MG63 (cell line): ENCODE data around the gene RABGAP1L. TPM values are rescaled to one million over a fixed set of nuclear protein-coding genes. Genes with fewer than 3 reads are reported as not detected.

ENCODE experiments used
- DNase-seq: peaks from one replicate; pipeline ENCODE4 v3.0.0-alpha.2; 2020
- H3K27me3 ChIP-seq: fragments of 250-450 bp; sonication (Bioruptor Pico); 2 replicates; pipeline ENCODE4 v1.5.1; 2020; ENCODE audit warnings: mild to moderate bottlenecking, moderate library complexity
- H3K36me3 ChIP-seq: fragments of 250-450 bp; sonication (Bioruptor Pico); 2 replicates; pipeline ENCODE4 v1.5.1; 2020; ENCODE audit warnings: mild to moderate bottlenecking, moderate library complexity
- H3K4me3 ChIP-seq: fragments of 250-450 bp; sonication (Bioruptor Pico); 2 replicates; pipeline ENCODE4 v1.5.1; 2020; ENCODE audit warnings: mild to moderate bottlenecking, moderate library complexity
- H3K9me3 ChIP-seq: fragments of 250-450 bp; sonication (Bioruptor Pico); 2 replicates; pipeline ENCODE4 v1.5.1; 2020; ENCODE audit warnings: mild to moderate bottlenecking, moderate library complexity
- total RNA-seq: library from RNA; depleted of rRNA; stranded (reverse); fragments of >200 nt; shearing (Covaris generic); gene quantifications from 2 replicates; pipeline ENCODE4 v1.2.3, GENCODE V29; 2014; ENCODE audit warnings: low replicate concordance

Gene RABGAP1L
- total RNA-seq, 1 experiment from 2014 or later, result 14.8 TPM

GRCh38 chr1:174960362-174960761 lies 801.0 kb downstream of the RABGAP1L start:
- H3K9me3 ChIP-seq, result no peaks in the 10 kb centered on the region
- H3K36me3 ChIP-seq, result no peaks in the 10 kb centered on the region
- H3K27me3 ChIP-seq, result no peaks in the 10 kb centered on the region
- no peak overlapping the region for H3K4me3 ChIP-seq
- no peak for DNase-seq

DNA sequence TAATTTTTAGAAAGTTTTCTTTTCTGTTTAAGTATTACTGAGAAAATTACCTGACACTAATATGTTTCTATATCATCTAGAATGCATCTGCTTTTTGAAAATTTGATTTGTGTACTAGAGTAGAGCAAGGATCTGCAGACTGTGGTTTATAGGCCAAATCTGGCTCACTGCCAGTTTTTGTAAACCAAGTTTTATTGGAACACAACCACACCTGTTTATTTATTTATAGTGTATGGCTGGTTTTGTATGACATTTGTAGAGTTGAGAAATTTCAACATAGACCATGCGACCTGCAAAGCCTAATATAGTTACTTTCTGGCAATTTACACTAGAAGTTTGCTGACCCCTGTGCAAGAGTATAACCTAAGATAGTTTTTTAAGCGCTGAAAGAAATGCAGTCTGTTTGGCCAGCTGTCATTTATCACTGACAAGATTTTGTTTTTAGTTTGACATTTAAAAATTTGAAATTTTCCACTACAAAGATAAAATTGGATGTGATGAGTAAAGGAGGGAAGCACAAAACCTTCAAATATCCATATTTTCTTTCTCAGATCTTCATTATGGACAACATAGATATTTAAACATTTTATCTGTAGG lies 804.3 kb downstream of the RABGAP1L start:
- no peaks in the 10 kb centered on the region for H3K36me3 ChIP-seq
- DNase-seq, result no peak
- no peaks in the 10 kb centered on the region for H3K9me3 ChIP-seq
- H3K27me3 ChIP-seq, result no peaks in the 10 kb centered on the region
- no peak overlapping the region for H3K4me3 ChIP-seq

- H3K4me3 ChIP-seq, result no peak overlapping the region
- DNase-seq, result no peak
Observed at GRCh38 chr1:174964261-174964971, 805.1 kb downstream of the RABGAP1L start.

GRCh38 chr1:174964972-174965361 lies 805.6 kb downstream of the RABGAP1L start:
- Histone ChIP-seq H3K36me3 (no peaks in the 10 kb centered on the region), H3K4me3 (no peak overlapping the region), H3K27me3 (no peaks in the 10 kb centered on the region), H3K9me3 (no peaks in the 10 kb centered on the region)
- no peak for DNase-seq

More at GRCh38 chr1:174964261-174964971, 805.1 kb downstream of the RABGAP1L start:
- Histone ChIP-seq H3K9me3 (no peaks in the 10 kb centered on the region), H3K27me3 (no peaks in the 10 kb centered on the region), H3K36me3 (no peaks in the 10 kb centered on the region)

DNA sequence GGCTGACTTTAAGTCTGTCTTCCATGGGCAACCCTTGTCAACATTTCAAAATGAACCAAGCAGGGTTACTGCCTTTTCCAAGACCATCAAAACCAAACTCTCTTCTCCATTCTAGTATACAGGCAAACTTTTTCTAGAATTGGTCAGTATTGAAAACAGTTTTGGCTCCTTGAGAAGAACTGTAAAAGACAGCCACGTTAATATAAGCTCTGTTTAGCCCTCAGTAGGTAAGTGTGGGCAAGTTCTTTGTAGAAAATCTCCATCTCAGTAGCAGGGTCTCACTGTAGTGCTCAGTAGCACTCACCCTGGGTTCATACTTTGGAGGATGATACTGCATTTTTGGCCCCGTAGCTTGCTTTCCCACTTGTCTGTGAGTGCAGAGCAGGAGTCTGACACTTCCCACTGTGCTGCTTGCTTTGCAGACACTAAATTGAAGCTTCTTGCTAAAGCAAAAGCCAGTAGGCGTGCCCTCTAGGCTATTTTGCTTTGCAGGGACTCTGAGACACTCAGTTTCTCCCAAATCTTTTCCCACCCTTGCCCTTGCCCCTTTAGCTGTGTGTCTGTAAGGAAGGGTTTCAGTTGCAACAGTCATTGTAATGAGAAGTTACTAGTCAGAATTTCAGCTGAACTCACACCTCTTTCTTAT lies 806.2 kb downstream of the RABGAP1L start:
- DNase-seq, result no peak

GRCh38 chr1:174966008-174966572 lies 806.8 kb downstream of the RABGAP1L start:
- Histone ChIP-seq H3K9me3 (no peaks in the 10 kb centered on the region), H3K27me3 (no peaks in the 10 kb centered on the region), H3K4me3 (no peak overlapping the region), H3K36me3 (no peaks in the 10 kb centered on the region)
- no peak for DNase-seq

More for the DNA sequence above, 806.2 kb downstream of the RABGAP1L start:
- Histone ChIP-seq H3K36me3 (no peaks in the 10 kb centered on the region), H3K27me3 (no peaks in the 10 kb centered on the region), H3K9me3 (no peaks in the 10 kb centered on the region), H3K4me3 (no peak overlapping the region)

DNA sequence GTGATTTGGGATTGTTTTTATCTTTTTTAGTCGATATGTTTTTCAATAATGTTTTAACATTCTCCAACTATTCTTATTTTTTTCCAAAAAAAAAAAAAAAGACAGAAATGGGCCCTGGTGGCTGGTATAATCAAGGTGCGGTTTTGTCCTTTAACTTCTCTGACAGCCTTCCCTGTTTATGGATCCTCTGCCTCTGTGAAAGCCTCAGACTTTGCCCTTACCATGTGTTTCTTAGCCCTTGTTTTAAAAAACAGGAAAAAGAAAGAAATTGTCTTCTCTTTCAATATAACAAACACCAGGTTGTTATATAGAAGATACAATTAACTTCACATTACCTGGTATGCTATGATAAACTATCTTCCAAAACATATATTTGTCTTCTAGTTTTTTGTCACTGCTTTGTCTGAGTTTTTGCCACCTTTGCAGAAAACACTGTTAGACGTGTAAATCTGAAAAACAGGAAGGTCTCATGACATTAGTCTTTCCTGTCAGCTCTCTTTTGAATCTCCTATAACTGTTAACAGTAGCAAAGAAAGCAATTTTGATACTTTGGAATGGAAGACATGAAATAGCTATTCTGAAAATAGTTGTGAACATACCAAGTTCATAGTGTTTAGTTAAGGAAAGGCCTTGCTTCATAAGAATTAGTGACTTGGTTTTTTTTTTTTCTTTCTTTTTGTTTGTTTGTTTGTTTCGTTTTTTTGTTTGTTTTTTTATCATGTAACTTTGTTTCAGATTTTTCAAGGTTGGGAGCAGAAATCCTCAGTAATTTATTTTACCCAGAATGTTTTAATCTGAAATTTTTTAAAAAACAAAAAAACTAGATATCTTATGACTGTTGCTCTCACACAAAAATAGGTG lies 808.8 kb downstream of the RABGAP1L start:
- Histone ChIP-seq H3K4me3 (no peak overlapping the region), H3K27me3 (no peaks in the 10 kb centered on the region), H3K36me3 (no peaks in the 10 kb centered on the region), H3K9me3 (no peaks in the 10 kb centered on the region)
- no peak for DNase-seq

GRCh38 chr1:174968750-174969244 lies 809.5 kb downstream of the RABGAP1L start:
- H3K9me3 ChIP-seq, result no peaks in the 10 kb centered on the region
- H3K36me3 ChIP-seq, result no peaks in the 10 kb centered on the region
- no peak overlapping the region for H3K4me3 ChIP-seq
- no peaks in the 10 kb centered on the region for H3K27me3 ChIP-seq
- DNase-seq, result no peak

DNA sequence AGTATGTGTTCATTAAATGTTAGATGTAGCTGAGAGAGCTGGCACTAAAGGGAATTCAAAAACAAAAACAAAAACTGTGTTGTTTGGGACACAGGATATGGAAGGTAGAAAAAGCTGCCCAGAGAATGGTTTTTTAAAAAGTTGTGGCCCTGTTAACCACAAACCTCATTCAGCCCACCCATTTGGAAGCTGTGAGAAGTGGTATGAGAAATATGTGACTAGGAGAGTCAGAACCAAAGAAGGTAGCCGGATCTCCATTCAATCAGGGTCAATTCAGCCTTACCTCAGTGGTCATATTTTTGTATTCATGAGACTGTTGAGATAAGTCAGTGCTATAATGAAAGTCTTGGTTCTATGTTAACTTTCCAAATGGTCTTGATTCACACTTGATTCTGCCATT lies 810.7 kb downstream of the RABGAP1L start:
- DNase-seq, result no peak
- no peaks in the 10 kb centered on the region for H3K27me3 ChIP-seq
- H3K36me3 ChIP-seq, result no peaks in the 10 kb centered on the region
- no peak overlapping the region for H3K4me3 ChIP-seq
- no peaks in the 10 kb centered on the region for H3K9me3 ChIP-seq

GRCh38 chr1:174971466-174971865 lies 812.1 kb downstream of the RABGAP1L start:
- no peaks in the 10 kb centered on the region for H3K27me3 ChIP-seq
- no peaks in the 10 kb centered on the region for H3K36me3 ChIP-seq
- no peak for DNase-seq
- no peak overlapping the region for H3K4me3 ChIP-seq
- H3K9me3 ChIP-seq, result no peaks in the 10 kb centered on the region

DNA sequence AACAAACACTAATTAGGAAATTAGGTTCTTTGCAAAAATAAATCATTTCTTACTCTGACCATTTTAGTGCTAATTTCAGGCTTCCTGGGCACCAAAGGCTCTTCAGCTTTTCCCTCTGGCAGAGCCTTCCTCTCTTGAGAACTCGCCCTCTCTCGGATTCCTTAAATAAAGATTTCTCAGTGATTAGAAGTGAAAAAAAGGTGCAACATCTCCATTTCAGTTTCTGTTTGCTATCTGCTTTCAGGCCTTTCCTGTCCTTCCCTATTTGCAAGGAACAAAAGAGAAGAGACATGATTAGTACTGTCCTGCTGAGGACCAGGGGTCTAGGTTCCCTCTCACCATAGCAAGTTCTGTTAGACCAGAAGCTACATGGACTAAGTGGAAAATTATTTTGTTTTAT lies 812.6 kb downstream of the RABGAP1L start:
- H3K27me3 ChIP-seq, result no peaks in the 10 kb centered on the region
- H3K9me3 ChIP-seq, result no peaks in the 10 kb centered on the region
- no peaks in the 10 kb centered on the region for H3K36me3 ChIP-seq
- H3K4me3 ChIP-seq, result no peak overlapping the region
- DNase-seq, result no peak

GRCh38 chr1:174974711-174975119 lies 815.4 kb downstream of the RABGAP1L start:
- no peaks in the 10 kb centered on the region for H3K9me3 ChIP-seq
- no peaks in the 10 kb centered on the region for H3K36me3 ChIP-seq
- H3K4me3 ChIP-seq, result no peak overlapping the region
- DNase-seq, result peak; percentile 16
- H3K27me3 ChIP-seq, result no peaks in the 10 kb centered on the region

DNA sequence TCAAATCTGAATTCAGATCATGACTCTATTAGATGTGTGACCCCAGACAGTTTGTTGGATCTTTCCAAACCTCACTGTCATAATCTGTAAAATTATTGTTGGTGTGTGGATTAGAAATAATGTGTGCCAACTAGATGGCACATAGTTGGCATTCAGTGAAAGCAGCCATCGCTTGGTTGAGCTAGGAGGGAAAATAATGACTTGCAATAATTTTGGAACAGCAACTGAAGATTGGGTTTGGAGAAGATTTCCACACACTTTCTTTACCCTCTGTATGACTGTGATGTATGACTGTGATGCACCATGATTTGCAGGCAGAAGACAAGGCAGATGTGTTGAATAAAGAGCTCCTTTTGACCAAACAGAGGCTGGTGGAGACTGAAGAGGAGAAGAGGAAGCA lies 816.4 kb downstream of the RABGAP1L start:
- Histone ChIP-seq H3K36me3 (no peaks in the 10 kb centered on the region), H3K27me3 (no peaks in the 10 kb centered on the region), H3K4me3 (no peak overlapping the region), H3K9me3 (no peaks in the 10 kb centered on the region)
- DNase-seq, result no peak

DNA sequence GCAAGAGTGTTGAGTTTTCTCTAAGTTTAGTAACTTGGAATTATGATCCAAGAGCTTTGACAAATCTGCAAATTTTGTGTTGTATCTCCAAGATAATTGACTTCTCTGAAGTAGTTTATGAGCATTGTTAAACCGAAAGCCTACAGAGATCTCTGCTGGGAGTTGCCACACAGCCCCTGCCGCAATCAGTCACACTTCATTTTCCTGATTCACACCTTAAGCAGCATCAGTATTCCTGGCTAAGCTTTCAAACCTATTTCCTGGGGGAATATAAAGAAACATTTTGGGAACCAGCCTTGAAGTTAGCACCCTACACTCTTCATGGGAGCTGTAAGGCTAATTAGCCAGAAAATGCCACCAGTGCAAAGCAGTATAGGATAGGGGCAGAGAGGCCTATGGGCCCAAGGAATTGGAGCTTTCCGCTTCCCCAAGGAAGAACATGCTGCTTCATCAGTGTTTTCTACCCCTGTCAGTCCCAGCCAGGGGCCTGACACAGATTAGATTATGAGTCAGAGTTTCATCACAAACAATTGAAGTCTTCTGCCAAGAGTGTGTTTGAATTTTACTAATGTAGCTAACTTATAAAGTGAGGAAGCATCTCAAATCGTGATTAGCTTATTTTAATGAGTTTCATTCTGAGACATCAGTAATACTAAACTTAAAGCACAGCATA lies 817.3 kb downstream of the RABGAP1L start:
- H3K27me3 ChIP-seq, result no peaks in the 10 kb centered on the region
- H3K4me3 ChIP-seq, result no peak overlapping the region
- no peaks in the 10 kb centered on the region for H3K9me3 ChIP-seq
- peak; percentile 62 for DNase-seq
- no peaks in the 10 kb centered on the region for H3K36me3 ChIP-seq

- DNase-seq, result no peak
- Histone ChIP-seq H3K4me3 (no peak overlapping the region), H3K27me3 (no peaks in the 10 kb centered on the region), H3K36me3 (peaks cover 12% of the 10 kb centered on the region; the same call in 1 of the 2 replicates), H3K9me3 (peaks cover 2% of the 10 kb centered on the region; the same call in 1 of the 2 replicates)
Observed at GRCh38 chr1:174982971-174983689, 823.8 kb downstream of the RABGAP1L start.
